Subcutaneous abdominal adipose tissue (tissue), 5 donors: ENCODE results near the gene CORO6.

Source experiments
- H3K27ac ChIP-seq: one replicate; pipeline ENCODE4 v1.7.0; 2013; ENCODE audit warnings: low read depth, mild to moderate bottlenecking, inconsistent platforms, low read length, moderate library complexity
- H3K27me3 ChIP-seq, 5 donors: one replicate each; pipeline ENCODE4 v1.7.0; 2013; ENCODE audit warnings: low read length in 5 of 5, inconsistent platforms in 1 of 5; ENCODE audit not compliant: control insufficient read depth in 5 of 5, insufficient read depth in 4 of 5
- H3K36me3 ChIP-seq, 5 donors: one replicate each; pipeline ENCODE4 v1.7.0; 2013; ENCODE audit warnings: low read length in 5 of 5; ENCODE audit not compliant: control insufficient read depth in 5 of 5, insufficient read depth in 5 of 5
- H3K4me1 ChIP-seq, 5 donors: one replicate each; pipeline ENCODE4 v1.7.0; 2013; ENCODE audit warnings: low read length in 5 of 5, mild to moderate bottlenecking in 3 of 5, moderate library complexity in 1 of 5; ENCODE audit not compliant: control insufficient read depth in 5 of 5, insufficient read depth in 5 of 5
- H3K4me3 ChIP-seq, 5 donors: one replicate each; pipeline ENCODE4 v1.7.0; 2013; ENCODE audit warnings: low read length in 5 of 5, low read depth in 1 of 5
- H3K9ac ChIP-seq, 5 donors: one replicate each; pipeline ENCODE4 v1.7.0; 2013; ENCODE audit warnings: low read length in 5 of 5, mild to moderate bottlenecking in 4 of 5, moderate library complexity in 3 of 5
- H3K9me3 ChIP-seq, 5 donors: one replicate each; pipeline ENCODE4 v1.7.0; 2013; ENCODE audit warnings: low read length in 5 of 5; ENCODE audit not compliant: control insufficient read depth in 5 of 5
- donor health status: healthy.
- donor health status: healthy.
- donor health status: healthy.
- donor health status: healthy.
- donor health status: healthy.

Gene CORO6

DNA sequence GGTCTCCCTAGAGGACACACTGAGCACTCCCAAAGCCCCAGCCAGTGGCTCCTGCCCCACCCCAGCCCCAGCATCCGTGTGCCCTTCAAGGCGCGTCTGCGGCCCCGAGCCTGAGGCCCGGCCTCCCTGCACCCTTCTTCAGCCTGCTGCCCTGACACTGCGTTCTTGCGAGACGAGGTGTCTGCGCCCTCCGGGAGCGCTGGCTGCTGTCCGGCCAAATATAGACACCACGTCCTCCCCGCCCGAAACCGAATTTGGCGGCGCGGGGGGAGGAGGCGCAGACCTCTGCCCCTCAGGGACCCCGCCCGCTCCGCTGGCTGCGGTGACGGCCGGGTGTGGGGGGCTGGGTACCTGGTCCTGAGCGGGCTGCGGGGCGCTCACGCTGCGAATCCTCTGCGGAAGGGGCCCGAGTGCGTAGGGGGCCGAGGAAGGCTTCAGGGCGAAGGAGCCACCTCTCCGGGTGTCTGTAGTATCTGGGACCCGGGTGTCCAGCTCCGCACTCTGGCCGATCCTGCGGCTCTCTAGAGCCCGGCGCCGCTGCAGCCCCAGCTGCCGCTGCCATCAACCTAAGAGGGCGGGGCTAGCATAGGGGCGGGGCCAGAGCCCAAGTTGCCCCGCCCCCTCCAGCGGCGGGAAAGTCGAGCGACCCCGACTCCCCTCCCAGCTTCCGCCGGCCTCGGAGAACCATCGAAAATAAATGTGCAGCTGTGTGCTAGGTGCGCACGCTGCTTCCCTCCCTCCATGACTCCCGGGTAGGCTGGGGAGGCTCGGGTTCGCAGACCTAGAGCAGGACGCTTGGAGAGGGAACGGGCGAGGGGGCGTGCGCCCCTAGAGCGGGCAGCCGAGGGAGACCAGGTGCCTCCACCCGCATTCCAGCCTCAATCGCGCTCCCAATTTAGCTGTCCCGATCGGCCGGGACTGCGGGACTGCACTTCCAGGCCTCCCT is at the start of gene CORO6:
CORO6 (minus strand) TSS at position 576 of the 946 bp plus-strand sequence. CDS start 1,491 bp downstream, outside the sequence.
- no peaks in the 10 kb centered on the region for H3K9me3 ChIP-seq
- no peaks in the 10 kb centered on the region for H3K36me3 ChIP-seq
- H3K27me3 ChIP-seq = peaks cover 0 to 5% (median 0%) of the 10 kb centered on the region in 5 donors
- H3K9ac ChIP-seq = peak within 1 kb of the TSS in 4 of 5 donors; percentile 39 to 71 (median 58)
- H3K4me1 ChIP-seq = peaks cover under 1 to 36% (median 30%) of the 10 kb centered on the region in 5 donors
- H3K4me3 ChIP-seq = peak within 1 kb of the TSS; percentile 31 to 78 (median 69)
- peak within 1 kb of the TSS; percentile 16 for H3K27ac ChIP-seq

DNA sequence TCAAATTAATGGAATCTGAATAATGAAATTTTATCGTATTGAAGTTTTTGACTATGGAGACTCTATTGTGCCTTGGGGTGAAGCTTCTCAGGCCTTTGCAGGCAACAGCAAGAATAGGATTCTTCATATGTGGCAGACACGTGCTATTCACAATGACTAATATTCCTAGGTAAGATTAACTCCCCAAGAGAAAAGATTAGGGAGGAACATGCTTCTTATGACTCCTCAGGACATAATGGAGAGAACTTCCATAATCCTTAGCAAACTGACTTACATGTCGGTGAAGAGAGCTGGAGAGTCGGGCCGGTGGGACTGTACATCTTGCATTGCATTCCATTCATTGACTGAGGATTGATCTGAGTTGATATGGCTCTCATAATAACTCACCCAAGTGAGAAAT is 48.9 kb upstream of the CORO6 start:
- H3K27me3 ChIP-seq = no peaks in the 10 kb centered on the region
- peak overlapping the region; percentile 11 for H3K27ac ChIP-seq
- H3K9ac ChIP-seq = no peak overlapping the region
- peaks cover 17 to 51% (median 36%) of the 10 kb centered on the region in 5 donors for H3K36me3 ChIP-seq
- no peaks in the 10 kb centered on the region for H3K9me3 ChIP-seq
- H3K4me3 ChIP-seq = no peak overlapping the region
- peaks cover 0 to 31% (median 21%) of the 10 kb centered on the region in 5 donors for H3K4me1 ChIP-seq

DNA sequence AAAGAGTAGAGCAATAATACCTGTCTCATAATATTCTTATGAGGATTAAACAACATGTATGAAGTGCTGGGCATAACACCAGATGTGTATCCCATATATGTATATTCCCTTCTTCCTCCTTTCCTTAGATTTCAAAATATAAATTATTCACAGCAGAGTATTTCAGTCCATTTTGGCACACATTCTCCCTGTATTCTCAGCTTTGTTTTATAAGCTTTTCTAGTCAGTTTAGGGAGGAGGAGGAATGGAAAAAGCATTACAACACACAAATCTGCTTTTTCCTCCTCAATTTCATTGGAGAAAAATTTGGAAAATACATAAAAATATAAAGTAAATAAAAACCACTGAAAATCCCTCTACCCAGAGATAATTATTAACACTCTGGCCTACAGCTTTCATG is 46.6 kb upstream of the CORO6 start:
- peaks cover 0 to 8% (median 6%) of the 10 kb centered on the region in 5 donors for H3K4me1 ChIP-seq
- H3K9me3 ChIP-seq = no peaks in the 10 kb centered on the region
- H3K36me3 ChIP-seq = peaks cover 29 to 74% (median 50%) of the 10 kb centered on the region in 5 donors

DNA sequence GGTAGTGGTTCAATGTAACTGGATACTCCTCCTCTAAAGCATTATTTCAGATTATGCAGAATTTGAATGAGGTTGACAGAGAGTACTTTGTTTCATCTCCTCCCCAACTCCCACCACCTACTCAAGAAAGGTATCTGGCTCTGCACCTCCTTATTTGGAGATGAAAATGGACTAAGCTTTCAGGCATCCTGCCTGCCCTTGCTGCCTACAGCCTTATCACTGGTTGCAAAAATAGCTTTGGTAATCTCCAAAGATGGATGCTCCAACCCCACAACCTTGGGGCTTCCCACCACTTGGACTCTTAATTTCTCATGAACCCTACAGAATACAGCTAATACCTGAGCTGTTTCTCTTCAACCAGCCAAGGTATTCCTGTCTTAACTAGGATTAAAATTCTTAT is 45.3 kb upstream of the CORO6 start:
- H3K9ac ChIP-seq = no peak overlapping the region
- peaks cover 29 to 75% (median 50%) of the 10 kb centered on the region in 5 donors for H3K36me3 ChIP-seq
- H3K4me3 ChIP-seq = no peak overlapping the region
- H3K27me3 ChIP-seq = no peaks in the 10 kb centered on the region
- no peak overlapping the region for H3K27ac ChIP-seq
- peaks cover 0 to 7% (median 5%) of the 10 kb centered on the region in 5 donors for H3K4me1 ChIP-seq
- H3K9me3 ChIP-seq = no peaks in the 10 kb centered on the region

More for the DNA sequence above, 46.6 kb upstream of the CORO6 start:
- Histone ChIP-seq H3K27ac (no peak overlapping the region), H3K9ac (peak overlapping the region in 1 of 5 donors; percentile 6), H3K27me3 (no peaks in the 10 kb centered on the region), H3K4me3 (no peak overlapping the region)

DNA sequence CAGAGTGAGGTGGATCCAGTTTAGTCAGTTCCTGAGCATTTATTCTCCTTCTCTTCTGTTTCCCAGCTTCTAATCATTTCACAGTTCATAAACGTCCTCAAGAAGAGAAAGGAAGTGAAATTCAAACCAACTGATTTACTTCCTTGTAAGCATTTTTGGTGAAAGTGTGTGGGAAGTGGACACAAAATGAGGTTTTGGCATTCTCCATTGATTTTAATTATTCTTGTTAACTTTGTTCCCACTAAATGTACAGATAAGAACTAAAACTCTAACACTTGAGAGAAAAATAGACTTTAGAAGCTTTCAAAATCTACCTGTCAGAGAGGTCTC is 42.7 kb upstream of the CORO6 start:
- no peak overlapping the region for H3K4me3 ChIP-seq
- H3K9me3 ChIP-seq = no peaks in the 10 kb centered on the region
- no peaks in the 10 kb centered on the region for H3K27me3 ChIP-seq
- H3K36me3 ChIP-seq = peaks cover 22 to 53% (median 38%) of the 10 kb centered on the region in 5 donors
- H3K4me1 ChIP-seq = peaks cover 0 to 10% (median 9%) of the 10 kb centered on the region in 5 donors
- peak overlapping the region; percentile 11 for H3K27ac ChIP-seq
- H3K9ac ChIP-seq = peak overlapping the region in 1 of 5 donors; percentile 20

DNA sequence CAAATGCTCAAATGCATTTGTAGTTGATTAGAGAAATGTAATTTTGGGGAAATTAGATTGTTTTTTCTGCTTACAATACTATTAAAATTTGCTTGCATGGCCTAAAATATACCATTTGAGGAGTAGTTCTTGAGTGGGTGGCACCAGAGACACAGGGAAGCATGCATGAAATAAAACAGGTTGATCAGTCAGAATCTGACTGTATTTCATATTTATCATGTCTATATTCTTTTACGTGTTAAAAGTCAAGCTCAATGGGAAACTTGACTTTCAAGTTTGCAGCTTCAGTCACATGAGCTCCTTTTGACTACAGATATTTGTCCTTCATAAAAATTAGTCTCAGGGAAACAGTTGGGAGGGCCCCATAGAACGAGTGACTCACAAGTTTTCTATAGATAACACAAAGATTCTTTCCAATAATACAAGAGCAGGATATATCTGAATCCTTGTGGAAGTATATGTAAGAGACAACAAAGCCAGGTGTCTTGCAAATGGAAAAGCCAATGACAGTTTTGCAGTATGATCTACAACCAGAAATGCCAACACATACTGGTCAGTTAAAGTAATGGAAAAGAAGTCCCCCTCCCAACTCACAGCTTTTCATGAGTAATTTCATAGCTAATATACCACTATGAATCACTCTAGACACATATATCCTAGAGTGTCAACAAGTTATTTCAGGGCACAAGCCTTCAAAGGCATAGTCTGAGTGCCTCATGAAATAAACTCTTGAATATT is 42.2 kb upstream of the CORO6 start:
- Histone ChIP-seq H3K4me3 (no peak overlapping the region), H3K27me3 (no peaks in the 10 kb centered on the region), H3K36me3 (peaks cover 22 to 48% (median 32%) of the 10 kb centered on the region in 5 donors), H3K4me1 (peaks cover 0 to 10% (median 9%) of the 10 kb centered on the region in 5 donors), H3K27ac (peak overlapping the region; percentile 11), H3K9ac (peak overlapping the region in 1 of 5 donors; percentile 20), H3K9me3 (no peaks in the 10 kb centered on the region)

DNA sequence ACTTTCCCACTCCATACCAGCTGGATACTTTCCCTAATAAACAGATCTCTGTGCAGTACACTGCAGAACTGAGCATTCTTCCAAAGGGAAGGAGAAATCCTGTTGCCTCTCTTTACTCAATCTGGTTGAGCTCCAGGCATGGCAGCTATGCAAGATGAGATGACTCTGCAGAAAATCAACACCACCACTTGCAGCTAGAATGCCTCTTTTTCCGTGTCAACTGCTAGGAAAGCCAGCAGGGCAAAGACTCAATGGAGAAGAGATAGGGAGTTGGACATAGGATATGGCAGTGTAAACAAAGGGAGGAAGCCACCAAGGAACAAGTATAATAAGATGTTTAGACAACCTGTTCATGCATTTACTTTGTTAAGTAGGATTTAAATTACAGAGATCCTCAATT is 40.4 kb upstream of the CORO6 start:
- Histone ChIP-seq H3K4me3 (no peak overlapping the region), H3K36me3 (peaks cover 17 to 41% (median 29%) of the 10 kb centered on the region in 5 donors), H3K27ac (peak overlapping the region; percentile 70), H3K4me1 (peaks cover 0 to 10% (median 9%) of the 10 kb centered on the region in 5 donors), H3K9ac (no peak overlapping the region), H3K9me3 (no peaks in the 10 kb centered on the region), H3K27me3 (no peaks in the 10 kb centered on the region)

DNA sequence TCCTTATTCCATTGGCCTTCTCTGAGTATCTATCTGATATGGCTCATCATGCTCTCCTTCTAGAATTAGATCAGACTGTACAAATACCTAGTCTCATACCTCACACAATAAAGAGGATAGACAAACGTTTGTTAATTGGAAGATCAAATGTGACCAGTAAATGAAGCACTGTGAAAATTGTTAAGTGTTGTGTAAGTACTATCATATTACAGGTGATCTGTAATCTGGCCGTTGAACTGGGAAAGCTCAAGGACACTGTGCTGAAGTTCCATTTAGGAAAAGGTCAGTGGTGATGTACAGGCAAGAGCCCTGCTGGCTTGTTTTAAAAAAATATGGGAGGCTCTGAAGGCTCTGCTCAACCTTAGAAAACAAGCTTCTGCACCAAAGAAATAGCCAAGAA is 38.5 kb upstream of the CORO6 start:
- H3K4me1 ChIP-seq = peaks cover 0 to 10% (median 9%) of the 10 kb centered on the region in 5 donors
- H3K27ac ChIP-seq = no peak overlapping the region
- H3K36me3 ChIP-seq = peaks cover 9 to 26% (median 17%) of the 10 kb centered on the region in 5 donors
- no peaks in the 10 kb centered on the region for H3K9me3 ChIP-seq
- H3K27me3 ChIP-seq = no peaks in the 10 kb centered on the region
- no peak overlapping the region for H3K9ac ChIP-seq
- H3K4me3 ChIP-seq = no peak overlapping the region

DNA sequence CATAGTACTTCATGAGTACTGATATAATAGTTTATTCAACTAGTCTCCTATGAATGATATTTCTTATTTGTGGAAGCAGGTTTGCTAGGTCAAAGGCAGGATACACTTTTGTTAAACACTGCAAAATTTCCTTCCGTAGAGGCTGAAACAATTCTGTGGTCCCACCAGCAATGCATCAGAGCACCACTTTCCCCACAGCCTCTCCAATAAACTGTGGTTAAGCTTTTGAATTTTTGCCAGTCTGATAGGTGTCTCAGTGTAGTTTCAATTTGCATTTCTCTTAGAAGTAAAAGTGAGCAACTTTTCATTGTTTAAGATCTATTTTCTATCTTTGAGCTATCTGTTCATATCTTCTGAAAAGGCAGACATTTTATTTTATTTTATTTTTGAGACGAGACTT is 36.4 kb upstream of the CORO6 start:
- Histone ChIP-seq H3K36me3 (peaks cover 0 to 16% (median 10%) of the 10 kb centered on the region in 5 donors), H3K27me3 (no peaks in the 10 kb centered on the region), H3K9me3 (no peaks in the 10 kb centered on the region), H3K9ac (no peak overlapping the region), H3K4me1 (peaks cover 0 to 18% (median 9%) of the 10 kb centered on the region in 5 donors), H3K4me3 (no peak overlapping the region), H3K27ac (no peak overlapping the region)
